ENCODE data around the gene PTPRK.
A peak's percentile ranks its signal among the peaks of the same experiment; 100 is the strongest.

PTPRK gene

DNA sequence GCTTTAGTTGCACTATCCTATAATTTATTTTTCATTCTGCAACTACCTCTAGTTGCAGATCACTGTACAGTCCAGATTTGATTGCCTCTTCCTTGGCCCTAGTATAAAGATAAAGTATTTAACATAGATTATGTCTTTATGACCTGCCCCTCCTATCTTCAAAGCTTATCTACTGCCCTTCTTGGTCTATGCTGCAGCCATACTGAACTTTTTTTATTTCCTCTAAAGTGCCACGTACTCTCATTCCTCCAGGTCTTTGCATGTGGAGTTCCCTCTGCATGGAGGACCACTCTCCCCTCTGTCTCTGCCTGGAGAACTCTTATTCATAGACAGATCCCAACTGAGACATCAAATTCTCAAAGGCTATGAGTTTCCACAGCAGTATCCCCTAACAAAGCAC is 168.0 kb downstream of the PTPRK start:
- TF ChIP-seq, protein P1, sequence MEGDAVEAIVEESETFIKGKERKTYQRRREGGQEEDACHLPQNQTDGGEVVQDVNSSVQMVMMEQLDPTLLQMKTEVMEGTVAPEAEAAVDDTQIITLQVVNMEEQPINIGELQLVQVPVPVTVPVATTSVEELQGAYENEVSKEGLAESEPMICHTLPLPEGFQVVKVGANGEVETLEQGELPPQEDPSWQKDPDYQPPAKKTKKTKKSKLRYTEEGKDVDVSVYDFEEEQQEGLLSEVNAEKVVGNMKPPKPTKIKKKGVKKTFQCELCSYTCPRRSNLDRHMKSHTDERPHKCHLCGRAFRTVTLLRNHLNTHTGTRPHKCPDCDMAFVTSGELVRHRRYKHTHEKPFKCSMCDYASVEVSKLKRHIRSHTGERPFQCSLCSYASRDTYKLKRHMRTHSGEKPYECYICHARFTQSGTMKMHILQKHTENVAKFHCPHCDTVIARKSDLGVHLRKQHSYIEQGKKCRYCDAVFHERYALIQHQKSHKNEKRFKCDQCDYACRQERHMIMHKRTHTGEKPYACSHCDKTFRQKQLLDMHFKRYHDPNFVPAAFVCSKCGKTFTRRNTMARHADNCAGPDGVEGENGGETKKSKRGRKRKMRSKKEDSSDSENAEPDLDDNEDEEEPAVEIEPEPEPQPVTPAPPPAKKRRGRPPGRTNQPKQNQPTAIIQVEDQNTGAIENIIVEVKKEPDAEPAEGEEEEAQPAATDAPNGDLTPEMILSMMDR (conservative IDR thresholded peaks at IDR 0.05; ENCODE audit: low read length), result no peak
- no peak for DNase-seq (ENCODE audit: low read depth)
- H3K4me3 ChIP-seq (ENCODE audit: low read length), result no peak overlapping the region

DNA sequence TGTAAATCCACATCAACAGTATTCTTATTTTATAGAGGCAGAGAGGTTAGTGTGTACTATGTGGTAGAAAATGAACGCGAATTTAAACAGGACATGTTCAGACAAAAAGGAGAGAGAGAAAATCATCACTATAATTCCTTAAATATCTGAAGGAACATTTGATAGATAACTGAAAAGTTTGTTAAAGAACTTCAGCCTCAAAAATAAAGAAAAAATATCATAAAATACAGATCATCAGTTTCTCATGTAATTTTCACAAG is 169.2 kb downstream of the PTPRK start:
- H3K4me3 ChIP-seq (ENCODE audit: low read length), result no peak overlapping the region
- TF ChIP-seq, protein P1 (conservative IDR thresholded peaks at IDR 0.05; ENCODE audit: low read length), result no peak
- no peak for DNase-seq (ENCODE audit: low read depth)

DNA sequence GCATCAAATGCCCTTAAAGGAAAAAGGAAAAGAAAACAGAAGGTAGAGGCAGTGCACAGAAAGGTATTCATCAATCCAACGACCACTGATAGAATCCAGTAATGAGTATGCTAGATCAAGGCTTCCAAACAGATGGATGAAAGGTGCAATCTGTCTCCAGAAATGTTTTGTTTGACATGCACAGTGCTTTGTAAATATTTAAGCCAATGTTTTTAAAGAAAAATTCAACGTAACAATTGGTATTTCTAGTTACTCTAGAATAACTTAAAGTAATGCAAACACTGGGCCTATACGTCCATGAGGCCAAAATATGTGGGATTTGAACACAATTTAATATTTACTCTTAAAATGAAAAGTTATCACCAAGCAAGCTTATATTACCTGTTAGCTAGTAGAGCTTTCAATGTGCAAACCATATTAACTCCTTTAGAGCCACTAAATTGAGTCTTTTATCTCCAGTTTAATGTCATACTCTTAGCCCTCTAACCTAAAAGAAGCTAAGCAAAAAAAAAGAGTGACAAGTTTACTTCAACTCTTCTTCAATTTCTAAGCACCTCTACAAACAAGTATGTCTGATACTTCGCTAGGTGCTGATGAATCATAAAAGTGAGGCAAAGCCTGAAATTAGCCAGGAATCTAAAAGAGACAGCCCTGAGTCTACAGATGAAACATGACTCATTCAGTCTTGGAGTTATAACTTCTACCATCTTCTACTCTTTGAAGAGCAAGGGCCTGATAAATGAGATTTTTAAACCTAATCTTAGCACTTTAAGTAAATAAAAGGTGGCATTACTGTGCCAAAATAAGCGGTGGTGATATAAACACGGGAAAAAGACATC is 169.8 kb downstream of the PTPRK start:
- DNase-seq (ENCODE audit: low read depth), result peak; percentile 8
- H3K4me3 ChIP-seq (ENCODE audit: low read length), result no peak overlapping the region
- TF ChIP-seq, protein P1 (conservative IDR thresholded peaks at IDR 0.05; ENCODE audit: low read length), result no peak

DNA sequence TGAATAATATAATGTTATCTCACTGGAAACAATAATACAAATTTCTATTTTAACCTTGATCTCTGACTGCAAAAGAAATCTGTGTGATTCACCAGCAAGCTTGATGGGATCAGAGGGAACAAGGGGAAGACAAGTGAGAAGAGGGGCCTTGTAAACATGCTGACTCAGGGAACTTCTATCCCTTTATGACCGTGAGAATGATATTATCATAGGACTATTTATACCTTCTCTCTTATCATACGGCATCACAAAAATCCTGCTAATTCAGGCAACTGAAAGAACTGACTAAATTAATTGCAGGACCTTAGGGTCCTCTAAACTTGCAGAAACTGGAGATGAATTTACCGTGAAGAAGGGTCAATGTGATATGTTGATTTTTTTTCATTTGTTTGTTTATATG is 173.3 kb downstream of the PTPRK start:
- TF ChIP-seq, protein P1 (conservative IDR thresholded peaks at IDR 0.05; ENCODE audit: low read length), result no peak
- H3K4me3 ChIP-seq (ENCODE audit: low read length), result no peak overlapping the region
- no peak for DNase-seq (ENCODE audit: low read depth)

DNA sequence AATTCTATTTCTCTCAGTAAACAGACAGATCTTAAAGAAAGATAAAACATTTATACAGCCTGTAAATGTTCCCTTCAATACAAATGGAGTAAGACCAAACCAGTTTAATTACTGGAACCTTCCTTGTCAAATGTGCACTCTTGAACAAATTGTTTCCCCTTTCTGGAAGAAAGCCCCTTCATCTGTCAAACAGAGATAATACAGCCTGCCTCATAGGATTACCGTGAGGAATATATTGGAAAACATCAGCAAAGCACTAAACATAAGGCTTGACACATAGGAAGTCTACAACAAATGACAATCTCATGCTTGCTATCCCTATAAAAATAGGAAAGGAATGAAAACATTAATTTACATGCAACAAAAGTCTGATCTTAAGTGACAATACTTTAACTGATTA is 173.8 kb downstream of the PTPRK start:
- H3K4me3 ChIP-seq (ENCODE audit: low read length), result no peak overlapping the region
- no peak for DNase-seq (ENCODE audit: low read depth)
- TF ChIP-seq, protein P1 (conservative IDR thresholded peaks at IDR 0.05; ENCODE audit: low read length), result no peak

DNA sequence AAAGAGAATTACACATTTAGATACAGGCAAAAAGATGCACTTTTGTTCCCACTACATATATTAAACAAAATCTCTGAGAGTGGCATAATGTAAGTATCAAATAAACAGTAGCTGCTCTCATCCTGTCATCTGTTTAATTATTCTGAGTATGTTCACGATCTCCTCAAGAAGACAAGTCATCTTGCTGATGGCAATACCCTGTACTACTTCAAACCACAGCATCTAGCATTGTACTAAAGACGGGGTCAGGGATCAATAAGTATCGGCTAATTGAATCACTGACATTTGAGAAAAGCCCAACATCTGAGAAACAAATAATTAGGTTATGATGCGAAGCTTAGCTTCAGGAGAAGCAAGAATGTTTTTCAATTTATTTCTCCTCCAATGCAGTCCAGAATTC is 175.1 kb downstream of the PTPRK start:
- no peak for DNase-seq (ENCODE audit: low read depth)
- TF ChIP-seq, protein P1 (conservative IDR thresholded peaks at IDR 0.05; ENCODE audit: low read length), result no peak
- H3K4me3 ChIP-seq (ENCODE audit: low read length), result no peak overlapping the region

DNA sequence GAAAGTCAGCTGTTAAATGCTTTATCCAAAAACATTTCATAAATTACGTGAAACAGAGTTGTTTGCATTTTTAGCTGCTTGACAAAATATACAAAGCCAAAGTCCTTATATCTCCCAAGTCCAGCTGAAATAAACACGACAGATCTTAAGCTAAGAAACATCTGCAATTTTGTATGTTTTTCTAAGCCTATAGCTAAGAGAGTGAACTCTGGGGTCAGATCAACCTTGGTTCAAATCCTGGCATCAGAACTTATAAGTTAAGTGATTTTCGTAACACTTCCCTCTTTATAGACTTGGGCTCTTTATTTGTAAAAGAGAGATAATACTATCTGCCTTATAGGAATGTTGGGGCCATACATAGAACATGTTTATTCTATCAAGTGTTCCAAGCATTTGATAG is 176.7 kb downstream of the PTPRK start:
- no peak for DNase-seq (ENCODE audit: low read depth)
- TF ChIP-seq, protein P1 (conservative IDR thresholded peaks at IDR 0.05; ENCODE audit: low read length), result no peak
- H3K4me3 ChIP-seq (ENCODE audit: low read length), result no peak overlapping the region

All from AG10803 (cell line).